Left renal cortex interstitium (tissue), 4 donors: ENCODE results near the gene CBX7. TPM values are rescaled to one million over a fixed set of nuclear protein-coding genes. Genes with fewer than 3 reads are reported as not detected.

Source experiments
- DNase-seq, 4 donors: peaks; one replicate each; pipeline ENCODE4 v3.0.0-alpha.2; 2013; ENCODE audit warnings: low read depth in 4 of 4, low spot score in 2 of 4, missing footprints in 1 of 4
- polyA plus RNA-seq, 4 donors: library from polyadenylated mRNA; unstranded; fragments of 120-200 nt; gene quantifications; one replicate each; pipeline ENCODE4 v1.2.1, GENCODE V29; 2013; ENCODE audit not compliant: insufficient read length in 4 of 4

Gene CBX7
- 10 to 100 TPM in 3 of 4 donors, 1 to 10 TPM in 1; 8.4 to 11.6 (median 10.1) TPM for polyA plus RNA-seq

DNA sequence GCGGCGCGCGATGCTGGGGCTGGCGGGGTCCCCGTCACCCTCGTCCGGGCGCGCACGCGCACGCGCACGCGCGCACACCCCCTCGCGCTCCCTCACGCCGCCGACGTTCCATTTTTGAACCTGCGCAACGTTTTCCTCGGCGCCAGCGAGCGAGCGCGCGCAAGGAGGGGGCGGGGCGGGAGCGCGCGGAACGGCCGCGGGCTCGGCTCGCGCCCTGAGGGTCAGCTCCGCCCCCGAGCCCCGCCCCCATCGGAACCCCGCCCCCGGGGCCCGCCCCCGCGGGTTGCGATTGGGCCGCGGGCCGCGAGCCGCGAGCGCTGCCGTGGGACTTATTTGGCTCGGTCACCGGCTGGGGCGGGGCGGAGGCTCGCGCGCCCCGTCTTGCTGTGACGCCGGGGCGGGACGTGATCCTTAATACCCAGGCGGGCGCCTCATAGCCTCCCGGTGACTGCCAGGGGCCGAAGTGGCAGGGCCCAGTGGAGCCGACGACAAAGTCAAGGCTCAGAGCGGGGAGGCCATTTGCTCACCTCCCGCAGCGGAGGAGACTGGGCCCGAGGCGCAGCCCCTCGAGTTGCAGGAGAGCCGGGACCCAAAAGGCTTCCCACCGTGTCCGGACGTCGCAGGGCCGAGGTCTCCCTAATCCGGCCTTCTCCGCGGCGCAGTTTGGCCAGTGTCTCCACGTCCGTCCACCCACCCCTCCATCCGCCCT, at the start of gene CBX7:
Gene CBX7, minus strand, starts transcription at position 170 of the 709 bp plus-strand sequence. CDS start 236 bp downstream, outside the sequence.
- no peak for DNase-seq

DNA sequence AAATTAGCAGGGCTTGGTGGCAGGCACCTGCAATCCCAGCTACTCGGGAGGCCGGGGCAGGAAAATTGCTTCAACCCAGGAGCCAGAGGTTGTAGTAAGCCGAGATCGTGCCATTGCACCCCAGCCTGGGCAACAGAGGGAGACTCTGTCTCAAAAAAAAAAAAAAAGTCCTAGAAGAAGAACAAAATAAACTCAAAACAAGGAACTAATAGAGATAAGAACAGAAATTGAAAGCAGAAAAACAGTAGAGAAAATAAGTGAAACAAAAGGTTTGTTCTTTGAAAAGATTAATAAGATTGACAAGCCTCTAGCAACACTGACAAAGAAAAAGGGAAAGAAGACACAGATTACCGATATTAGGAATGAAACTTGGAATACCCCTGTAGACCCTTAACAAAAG, 45.1 kb upstream of the CBX7 start:
- DNase-seq: no peak

DNA sequence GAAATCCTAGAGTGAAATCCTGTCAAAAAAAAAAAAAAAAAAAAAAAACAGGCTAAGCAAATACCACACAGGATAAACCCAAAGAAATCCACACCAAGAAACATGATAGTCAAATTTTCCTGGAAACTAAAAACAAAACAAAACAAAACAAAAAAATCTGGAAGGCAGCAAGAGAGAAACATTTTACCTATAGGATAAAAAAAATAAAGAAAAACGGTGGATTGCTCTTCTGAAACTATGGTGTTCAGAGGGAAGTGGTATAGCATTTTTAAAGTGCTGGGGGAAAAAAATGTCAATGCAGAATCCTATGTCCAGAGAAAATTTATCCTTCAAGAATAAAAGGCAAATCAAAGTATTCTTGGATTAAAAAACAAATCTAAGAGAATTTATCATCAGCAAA, 41.6 kb upstream of the CBX7 start:
- DNase-seq: no peak

DNA sequence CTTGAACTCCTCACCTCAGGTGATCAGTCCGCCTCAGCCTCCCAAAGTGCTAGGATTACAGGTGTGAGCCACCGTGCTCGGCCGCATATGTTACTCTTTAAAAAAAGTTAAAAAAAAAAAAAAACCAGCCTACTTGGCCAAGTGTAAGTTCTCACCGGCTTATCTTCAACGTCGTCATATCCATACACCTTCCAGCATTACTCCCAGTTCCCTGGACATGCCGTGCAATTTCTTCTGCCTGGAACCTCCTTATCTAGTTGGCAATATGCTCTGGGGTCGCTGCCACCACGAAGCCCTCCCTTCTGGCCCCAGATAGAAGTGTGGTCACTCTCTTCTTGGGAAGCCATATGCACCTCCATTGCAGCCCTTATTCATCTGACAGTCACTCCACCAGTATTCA, 36.3 kb upstream of the CBX7 start:
- no peak for DNase-seq

DNA sequence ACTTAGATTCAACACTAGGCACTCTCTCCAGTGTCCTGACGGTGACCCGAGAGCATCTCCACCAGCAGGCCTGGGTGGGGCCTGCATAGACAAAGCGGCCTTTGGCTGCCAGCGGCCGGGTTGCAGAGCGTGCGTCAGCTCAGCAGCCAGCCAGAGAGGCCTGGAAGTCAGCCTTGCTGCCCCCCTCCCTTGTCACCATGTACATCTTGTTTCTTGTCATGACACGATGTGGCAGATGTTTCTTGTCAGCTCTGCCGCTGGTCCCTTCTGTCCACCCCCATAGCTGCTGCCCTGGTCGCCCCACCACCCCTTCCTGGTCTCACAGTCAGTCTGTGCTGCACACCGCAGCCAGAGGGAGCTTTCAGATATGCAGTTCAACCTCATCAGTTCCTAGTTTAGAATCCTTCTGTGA, 33.1 kb upstream of the CBX7 start:
- no peak for DNase-seq

DNA sequence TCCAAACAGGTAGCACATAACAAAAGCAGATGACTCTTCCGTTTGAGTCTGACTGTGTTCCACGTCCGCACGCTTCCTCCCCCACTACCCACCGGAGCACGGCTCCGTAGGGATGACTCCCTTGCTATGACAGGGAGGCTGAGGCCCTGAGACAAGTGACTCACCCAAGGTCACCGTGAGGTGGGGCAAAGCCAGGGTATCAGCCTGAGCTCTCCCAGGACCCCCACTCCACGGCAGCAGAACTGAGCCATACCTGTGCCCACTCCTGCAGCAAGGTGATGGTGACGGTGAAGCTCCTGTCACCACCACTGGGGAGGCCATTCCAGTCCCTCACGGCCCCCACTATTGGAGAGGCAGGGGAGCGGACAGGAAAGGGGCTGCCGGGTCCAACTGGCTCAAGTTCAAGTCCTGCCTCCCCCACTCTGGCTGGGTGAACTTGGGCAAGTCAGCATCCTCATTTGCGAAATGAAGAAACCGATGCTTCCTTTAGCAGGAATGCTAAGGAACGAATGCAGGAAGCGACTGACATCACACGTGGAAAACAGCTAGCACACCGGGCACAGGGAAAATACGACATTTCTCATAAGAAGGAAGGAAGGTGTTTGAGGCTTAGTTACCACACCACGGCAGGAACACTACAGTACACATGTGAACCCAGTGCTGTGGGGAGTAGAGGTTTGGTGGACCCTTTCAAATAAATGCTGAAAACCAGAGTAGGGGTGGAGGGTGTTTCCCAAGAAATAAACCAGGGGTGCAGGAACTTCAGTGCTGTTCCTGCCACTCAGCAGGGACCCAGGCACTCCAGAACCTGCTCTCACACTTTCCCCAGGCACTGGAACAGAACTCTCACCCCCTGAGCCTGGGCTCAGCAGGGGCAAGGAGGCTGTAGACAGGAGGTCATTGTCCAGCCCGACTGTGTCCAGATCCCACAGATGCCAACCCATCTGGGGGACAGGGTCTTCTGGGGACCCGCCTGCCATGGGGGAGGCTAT, 32.4 kb upstream of the CBX7 start:
- no peak for DNase-seq

DNA sequence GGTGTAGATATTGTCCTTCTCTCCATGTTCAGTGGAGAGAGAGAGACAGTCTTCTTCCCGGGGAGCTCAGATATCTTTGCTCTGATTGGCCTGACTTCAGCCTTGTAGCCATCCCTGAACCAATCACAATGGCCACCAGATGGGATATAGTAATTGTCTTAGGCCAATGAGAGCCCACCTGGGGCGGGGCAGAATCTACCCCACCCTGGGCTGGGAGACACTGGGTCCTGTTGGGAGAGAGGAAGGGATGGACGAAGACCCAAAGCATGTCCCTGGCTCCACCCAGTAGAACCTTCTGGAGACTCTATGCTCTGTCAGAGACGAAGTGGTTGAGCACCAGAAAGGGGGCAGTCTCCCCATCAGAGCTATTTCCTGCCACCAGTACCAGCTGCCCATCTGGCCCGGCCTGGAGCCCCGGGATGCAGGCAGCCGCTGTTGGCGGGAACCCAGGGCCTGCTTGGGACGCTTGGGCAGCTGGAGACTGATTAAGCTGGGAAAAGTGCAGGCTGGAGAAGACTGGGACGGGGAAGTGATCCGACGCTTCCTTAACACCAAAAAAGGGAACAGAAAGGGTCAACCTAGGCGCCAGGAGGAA, 31.6 kb upstream of the CBX7 start:
- DNase-seq: no peak

DNA sequence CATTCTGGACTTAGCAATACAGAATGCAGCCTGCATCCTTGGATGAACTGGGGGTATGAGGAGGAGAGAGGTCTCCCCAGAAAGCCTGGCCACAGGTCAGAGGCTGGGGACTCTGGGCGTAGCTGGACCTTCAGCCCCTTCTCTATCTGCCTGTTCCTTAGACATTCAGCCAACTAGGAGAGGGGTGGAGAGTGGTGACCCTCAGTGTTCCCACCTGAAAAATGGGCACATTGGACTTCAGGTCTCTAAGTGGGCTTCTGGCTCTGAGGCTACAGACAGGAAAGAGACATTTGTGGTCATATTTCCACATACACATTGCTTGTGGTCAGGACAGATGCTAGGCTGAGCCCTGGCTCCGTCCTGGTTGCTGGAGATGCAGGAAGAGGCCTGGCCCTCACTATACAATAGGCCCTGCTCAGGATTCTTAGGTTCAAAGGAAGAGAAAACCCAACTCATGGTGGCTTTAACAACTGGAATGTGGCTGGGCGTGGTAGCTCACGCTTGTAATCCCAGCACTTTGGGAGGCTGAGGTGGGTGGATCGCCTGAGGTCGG, 30.1 kb upstream of the CBX7 start:
- DNase-seq: no peak

DNA sequence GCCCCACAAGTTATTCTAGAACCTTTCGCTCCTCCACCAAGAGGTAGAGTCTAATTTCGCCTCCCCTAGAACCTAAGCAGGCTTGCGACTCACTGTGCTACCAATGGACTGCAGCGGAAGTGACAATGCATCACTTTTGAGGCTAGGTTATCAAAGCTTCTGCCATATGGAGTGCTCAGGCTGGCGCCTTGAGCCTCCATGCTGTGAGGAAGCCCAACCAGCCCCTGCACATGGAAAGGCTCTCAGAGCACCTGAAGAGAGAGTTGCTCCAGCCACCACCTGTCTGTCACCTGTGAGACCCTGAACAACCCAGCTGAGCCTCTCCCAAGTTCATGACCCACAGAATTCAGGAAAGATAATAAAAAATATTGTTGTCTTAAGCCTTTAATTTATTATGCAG, 29.3 kb upstream of the CBX7 start:
- DNase-seq: no peak

DNA sequence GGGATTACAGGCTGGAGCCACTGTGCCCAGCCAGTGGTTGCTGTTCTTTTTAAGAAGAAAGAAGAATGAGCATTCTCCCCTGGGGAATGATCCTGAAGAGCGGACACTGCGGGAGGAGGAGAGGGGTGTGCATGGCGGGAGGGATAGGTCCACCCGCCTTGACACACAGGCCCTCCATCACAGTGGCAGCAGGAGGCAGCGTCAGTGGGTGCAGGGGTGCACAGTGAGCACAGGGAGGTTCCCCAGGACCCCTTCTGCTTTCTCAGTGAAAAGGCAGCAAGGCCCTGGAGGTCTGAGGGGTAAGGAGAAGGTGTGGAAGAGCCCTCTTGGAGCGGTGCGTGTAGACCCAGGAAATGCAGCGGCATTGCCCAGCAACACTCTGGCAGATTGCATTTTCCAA, 28.9 kb upstream of the CBX7 start:
- no peak for DNase-seq

DNA sequence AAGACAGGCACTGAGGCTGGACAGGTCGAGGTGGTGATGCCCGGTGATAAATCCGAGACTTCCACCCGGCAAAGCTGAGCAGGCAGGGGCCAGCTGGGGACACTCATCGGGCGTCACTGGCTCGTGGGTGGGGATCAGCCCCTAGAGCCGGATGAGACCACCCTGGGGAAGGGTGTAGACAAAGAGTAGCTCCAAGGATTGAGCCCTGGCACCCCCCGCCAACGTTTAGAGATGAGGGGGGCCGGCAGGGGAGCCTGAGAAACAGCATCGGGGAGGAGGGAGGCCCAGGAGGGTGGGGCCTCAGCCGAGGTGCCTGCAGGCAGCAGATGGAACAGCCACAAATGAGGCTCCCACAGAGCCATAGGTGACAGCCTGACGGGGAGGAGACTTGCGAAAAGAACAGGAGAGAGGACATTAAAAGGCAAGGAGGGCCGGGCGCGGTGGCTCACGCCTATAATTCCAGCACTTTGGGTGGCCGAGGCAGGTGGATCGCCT, 27.4 kb upstream of the CBX7 start:
- DNase-seq: no peak

DNA sequence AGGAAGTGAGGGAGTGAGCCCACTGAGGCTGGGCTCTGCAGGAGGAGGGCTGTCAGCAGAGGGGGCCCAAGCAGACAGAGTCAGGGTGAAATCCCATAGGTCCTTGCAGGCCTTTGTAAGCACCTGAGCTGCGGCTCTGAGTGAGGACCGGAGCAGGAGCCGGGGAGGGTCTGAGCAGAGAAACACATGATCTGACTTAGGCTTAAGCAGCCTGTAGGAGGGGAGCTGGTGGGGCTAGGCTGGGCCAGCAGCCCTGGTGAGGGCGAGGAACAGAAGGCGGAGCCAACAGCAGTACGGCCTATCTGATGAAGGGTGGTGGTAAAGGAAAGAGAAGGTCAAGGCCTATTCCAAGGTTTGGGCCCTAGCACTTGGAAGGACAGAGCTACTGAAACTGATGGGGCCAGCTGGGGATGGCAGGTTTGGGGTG, 26.9 kb upstream of the CBX7 start:
- no peak for DNase-seq

DNA sequence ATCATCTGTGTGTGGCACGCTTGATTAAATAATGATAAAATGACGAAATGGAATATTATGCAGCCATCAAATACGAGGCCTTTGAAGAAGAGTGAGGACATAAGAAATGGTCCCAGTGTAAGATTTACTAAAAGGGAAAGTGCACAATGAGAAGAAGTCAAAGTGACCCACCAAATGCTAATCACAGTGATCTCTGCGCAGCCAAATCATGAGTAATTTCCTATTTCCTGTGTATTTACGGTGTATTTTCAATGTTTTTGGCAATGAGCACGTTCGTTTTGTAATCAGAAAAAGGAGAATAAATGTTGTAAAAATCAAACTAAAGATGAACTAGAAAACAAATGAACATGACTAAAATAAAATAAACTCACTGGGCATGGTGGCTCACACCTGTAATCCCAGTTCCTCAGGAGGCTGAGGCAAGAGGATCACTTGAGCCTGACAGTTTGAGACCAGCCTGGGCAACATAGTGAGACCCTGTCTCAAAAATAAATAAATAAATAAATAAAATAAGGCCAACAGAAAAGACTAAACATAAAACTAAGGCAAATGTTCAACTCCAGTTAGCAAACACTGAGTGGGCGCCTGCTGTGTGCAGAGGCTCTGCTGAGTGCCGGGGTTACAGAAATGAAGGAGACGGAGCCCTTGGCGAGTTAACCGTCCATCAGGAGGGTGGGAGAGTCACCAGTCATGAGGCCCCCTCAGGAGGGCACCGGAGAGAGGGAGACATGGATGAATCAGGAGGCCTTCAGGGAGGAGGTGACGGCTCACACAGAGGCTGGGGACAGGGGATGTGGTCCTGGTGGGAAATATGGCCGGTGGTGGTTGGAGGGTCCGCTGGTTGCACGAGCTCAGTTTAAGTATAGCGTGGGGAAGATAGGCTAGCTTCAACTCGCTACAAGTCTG, 26.0 kb upstream of the CBX7 start:
- no peak for DNase-seq

DNA sequence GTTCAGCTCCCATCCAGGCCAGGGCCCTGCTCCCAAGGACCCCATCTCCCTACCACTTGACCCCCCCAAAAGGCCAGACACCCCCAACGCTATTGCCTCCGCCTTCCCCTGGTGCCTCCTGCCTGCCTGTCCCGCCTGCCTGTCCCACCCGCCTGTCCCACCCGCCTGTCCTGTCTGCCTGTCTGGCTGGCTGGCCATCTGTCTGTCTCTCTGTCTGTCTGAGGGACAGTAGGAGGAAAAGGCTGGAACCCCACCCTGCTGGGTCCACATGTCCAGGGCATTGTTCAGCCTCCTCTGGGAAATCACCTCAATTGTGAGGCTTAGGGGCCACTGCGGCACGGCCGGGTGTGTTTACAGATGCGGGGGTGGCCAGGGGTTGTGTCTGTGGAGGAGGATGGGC, 25.3 kb upstream of the CBX7 start:
- DNase-seq: no peak

DNA sequence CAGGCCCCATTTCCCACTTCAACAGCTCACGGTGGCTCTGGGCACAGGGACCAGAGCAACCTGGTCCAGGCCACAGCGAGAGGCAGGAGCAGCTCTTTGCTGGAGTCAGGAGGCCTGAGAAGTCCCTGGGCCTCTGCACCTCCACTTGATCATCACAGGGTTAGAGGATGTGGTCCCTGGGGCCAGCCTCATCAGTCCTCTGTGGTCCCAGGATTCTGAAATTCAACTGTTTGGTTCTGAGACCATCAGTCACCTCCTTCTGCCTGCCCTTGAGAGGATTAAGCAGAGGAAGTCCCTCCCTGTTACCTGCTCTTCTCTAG, 24.9 kb upstream of the CBX7 start:
- DNase-seq: no peak

DNA sequence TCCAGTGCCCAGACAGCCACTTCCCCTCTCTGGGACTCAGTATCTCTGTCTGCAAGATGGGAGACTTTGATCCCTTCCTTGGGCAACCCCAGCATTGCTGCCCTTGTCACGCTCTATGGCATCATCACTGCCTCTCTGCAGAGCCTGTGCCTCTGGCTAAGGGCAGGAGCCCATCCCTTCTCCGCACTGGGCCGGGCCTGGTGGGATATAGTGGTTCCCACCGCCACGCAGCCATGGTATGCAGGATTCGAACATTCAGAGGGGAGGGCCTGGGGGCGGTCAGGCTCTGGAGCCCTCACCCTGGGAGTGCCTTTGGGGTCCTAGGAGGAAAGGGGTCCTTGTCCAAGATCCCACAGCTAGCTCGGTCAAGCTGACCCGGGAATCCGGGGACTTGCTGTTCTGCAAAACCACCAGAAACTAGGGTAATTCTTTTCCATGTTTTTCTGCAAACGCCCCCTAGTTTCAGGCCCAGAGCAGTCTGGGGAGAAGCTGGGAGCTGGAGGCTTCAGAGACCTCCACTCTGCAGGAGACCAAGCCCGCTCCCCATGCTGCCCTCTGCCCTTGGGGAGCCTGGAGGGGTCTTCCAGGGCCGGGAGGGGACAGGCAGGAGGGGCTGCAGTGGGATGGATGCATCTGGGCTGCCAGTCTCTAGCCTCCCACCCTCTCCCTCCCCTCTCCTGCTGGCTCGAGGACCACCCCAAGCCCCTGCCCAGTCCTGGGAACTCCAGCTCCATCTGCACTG, 24.4 kb upstream of the CBX7 start:
- no peak for DNase-seq

DNA sequence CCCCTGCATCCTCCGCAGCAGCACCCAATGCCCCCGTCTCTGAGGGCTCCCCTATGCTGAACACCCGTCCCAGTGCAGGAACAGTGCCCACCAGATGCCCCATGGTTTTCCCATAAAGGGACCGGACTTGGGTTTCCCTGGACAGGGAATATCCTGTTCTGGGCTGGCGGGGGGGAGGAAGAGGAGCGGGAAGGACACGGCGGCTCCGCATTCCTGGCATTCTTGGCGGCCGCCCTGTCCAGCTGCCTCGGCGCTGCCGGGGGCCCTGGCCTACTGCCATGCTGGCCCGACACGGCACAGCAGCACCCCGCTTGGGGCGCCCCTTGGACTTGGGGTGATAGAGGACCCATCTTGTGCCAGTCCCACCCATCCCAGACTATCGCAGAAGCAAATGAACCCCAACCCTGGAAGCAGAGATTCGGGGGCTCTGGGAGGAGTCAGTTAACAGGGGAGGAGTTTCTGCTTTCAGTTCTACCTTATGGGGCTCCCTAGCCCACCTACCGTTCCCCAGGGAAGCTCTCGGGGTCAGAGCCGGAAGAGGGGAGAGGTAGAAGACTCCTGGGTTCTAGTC, 23.7 kb upstream of the CBX7 start:
- peak in 1 of 4 donors; percentile 66 for DNase-seq

DNA sequence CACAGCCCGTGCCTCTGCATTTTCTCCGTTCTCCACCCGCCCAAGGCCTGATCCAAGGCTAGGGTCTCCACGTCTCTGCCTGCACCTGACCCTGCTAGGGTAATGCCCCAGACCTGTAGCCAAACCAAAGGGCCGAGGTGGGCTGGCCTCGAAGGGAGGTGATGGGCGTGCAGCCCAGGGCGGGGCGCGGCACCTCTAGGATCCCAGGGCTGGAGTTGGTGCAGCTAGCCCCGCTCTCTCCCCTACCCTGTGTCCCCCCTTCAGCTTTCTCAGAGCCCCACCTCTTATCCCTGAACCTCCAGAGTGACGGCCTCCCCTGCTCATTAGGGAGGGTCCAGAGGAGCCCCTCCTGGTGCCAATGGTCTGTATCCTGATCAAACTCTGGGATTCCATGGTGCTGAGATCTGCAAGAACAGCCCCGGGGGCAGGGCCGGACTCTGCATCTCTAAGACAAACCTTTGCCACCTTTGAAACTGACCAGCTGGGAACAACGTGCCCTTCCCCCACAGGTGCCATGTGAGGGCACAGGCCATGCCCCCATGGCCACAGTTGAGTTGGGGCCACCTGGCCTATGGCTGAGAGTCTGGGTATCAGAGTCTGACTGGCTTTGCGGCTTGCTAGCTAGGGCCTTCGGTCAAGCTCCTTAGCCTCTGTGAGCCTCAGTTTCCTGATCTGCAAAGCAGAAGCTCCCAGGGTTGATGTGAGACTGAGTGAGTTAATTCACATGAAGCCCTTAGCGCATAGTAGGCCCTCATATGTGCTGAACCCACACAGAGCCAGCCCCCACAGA, 23.1 kb upstream of the CBX7 start:
- DNase-seq: no peak
